Chondrocyte (in vitro differentiated cells): ENCODE data around the gene DCST1. TPM values are rescaled to one million over a fixed set of nuclear protein-coding genes. Genes with fewer than 3 reads are reported as not detected.

ENCODE experiments used
- DNase-seq: peaks from one replicate; pipeline ENCODE4 v3.0.0; 2021; ENCODE audit warnings: mixed read lengths, low spot score
- H3K27ac Mint-ChIP-seq: one replicate; pipeline ENCODE4 v1.8.0; 2021; ENCODE audit warnings: mild to moderate bottlenecking, moderate library complexity, mixed read lengths; ENCODE audit not compliant: unreplicated experiment
- H3K27me3 Mint-ChIP-seq: 2 replicates; pipeline ENCODE4 v1.8.0; 2021; ENCODE audit warnings: low read depth, mixed read lengths
- H3K36me3 Mint-ChIP-seq: 2 replicates; pipeline ENCODE4 v1.8.0; 2021; ENCODE audit warnings: low read depth, mixed read lengths
- H3K4me1 Mint-ChIP-seq: 2 replicates; pipeline ENCODE4 v1.8.0; 2021; ENCODE audit warnings: low read depth, mild to moderate bottlenecking, mixed read lengths
- H3K4me3 Mint-ChIP-seq: one replicate; pipeline ENCODE4 v1.8.0; 2021; ENCODE audit warnings: mild to moderate bottlenecking, moderate library complexity, mixed read lengths; ENCODE audit not compliant: unreplicated experiment
- H3K9me3 Mint-ChIP-seq: 2 replicates; pipeline ENCODE4 v1.8.0; 2021; ENCODE audit warnings: low read depth, mixed read lengths
- CTCF ChIP-seq: fragments of 200-600 bp; sonication (generic); IDR thresholded peaks from 2 replicates; pipeline ENCODE4 v1.5.0; 2021; ENCODE audit warnings: antibody characterized with exemption, mild to moderate bottlenecking, moderate library complexity
- total RNA-seq: library from RNA; stranded (reverse); gene quantifications from 3 replicates; pipeline ENCODE4 v1.2.1, GENCODE V29; 2021

DCST1 gene
- total RNA-seq, 1 donor from 2014 or later = not detected

GRCh38 chr1:155061381-155062150 is 27.9 kb downstream of the DCST1 start:
- DNase-seq = no peak
- Mint-ChIP-seq H3K9me3 (no peaks in the 10 kb centered on the region), H3K36me3 (peaks cover 8% of the 10 kb centered on the region), H3K27me3 (no peaks in the 10 kb centered on the region), H3K4me3 (no peak overlapping the region), H3K4me1 (peaks cover 34% of the 10 kb centered on the region), H3K27ac (no peak overlapping the region)
- peak; percentile 94 for TF ChIP-seq CTCF

- Mint-ChIP-seq H3K4me3 (no peak overlapping the region), H3K9me3 (no peaks in the 10 kb centered on the region), H3K4me1 (peaks cover 34% of the 10 kb centered on the region), H3K27me3 (no peaks in the 10 kb centered on the region), H3K36me3 (peaks cover 8% of the 10 kb centered on the region), H3K27ac (no peak overlapping the region)
- TF ChIP-seq CTCF = no peak
- DNase-seq = no peak
Observed at GRCh38 chr1:155062151-155062686, 28.6 kb downstream of the DCST1 start.

GRCh38 chr1:155062702-155063411 is 29.2 kb downstream of the DCST1 start:
- no peaks in the 10 kb centered on the region for H3K27me3 Mint-ChIP-seq
- TF ChIP-seq CTCF = peak; percentile 81
- H3K36me3 Mint-ChIP-seq = peaks cover 4% of the 10 kb centered on the region
- peaks cover 34% of the 10 kb centered on the region for H3K4me1 Mint-ChIP-seq
- DNase-seq = no peak
- H3K27ac Mint-ChIP-seq = no peak overlapping the region
- peak overlapping the region; percentile 88 for H3K4me3 Mint-ChIP-seq
- H3K9me3 Mint-ChIP-seq = no peaks in the 10 kb centered on the region

- peaks cover 34% of the 10 kb centered on the region for H3K4me1 Mint-ChIP-seq
- DNase-seq = no peak
- H3K4me3 Mint-ChIP-seq = peak within 1 kb of the TSS; percentile 88
- no peaks in the 10 kb centered on the region for H3K27me3 Mint-ChIP-seq
- H3K36me3 Mint-ChIP-seq = peaks cover 3% of the 10 kb centered on the region
- H3K9me3 Mint-ChIP-seq = no peaks in the 10 kb centered on the region
- no peak for TF ChIP-seq CTCF
- peak within 1 kb of the TSS; percentile 91 for H3K27ac Mint-ChIP-seq
Observed at GRCh38 chr1:155063550-155064110, 30.0 kb downstream of the DCST1 start, which contains the start of gene EFNA4. Gene EFNA4 (plus strand): TSS chr1:155063740. CDS start chr1:155063824, 84 bp downstream.
